Loucy (cell line): ENCODE data around the gene MBTD1.

Source experiments
- EZH2phosphoT487 ChIP-seq: fragments of 200-600 bp; IDR thresholded peaks from 2 replicates; pipeline ENCODE4 v1.6.1; 2018; ENCODE audit warnings: antibody characterized with exemption, mild to moderate bottlenecking, moderate library complexity, borderline replicate concordance
- TF ChIP-seq, protein P1 (sequence below): fragments of 200-600 bp; sonication (generic); conservative IDR thresholded peaks from 2 replicates; pipeline ENCODE4 v1.5.1; 2014; ENCODE audit warnings: mild to moderate bottlenecking, antibody characterized with exemption, low read length

DNA sequence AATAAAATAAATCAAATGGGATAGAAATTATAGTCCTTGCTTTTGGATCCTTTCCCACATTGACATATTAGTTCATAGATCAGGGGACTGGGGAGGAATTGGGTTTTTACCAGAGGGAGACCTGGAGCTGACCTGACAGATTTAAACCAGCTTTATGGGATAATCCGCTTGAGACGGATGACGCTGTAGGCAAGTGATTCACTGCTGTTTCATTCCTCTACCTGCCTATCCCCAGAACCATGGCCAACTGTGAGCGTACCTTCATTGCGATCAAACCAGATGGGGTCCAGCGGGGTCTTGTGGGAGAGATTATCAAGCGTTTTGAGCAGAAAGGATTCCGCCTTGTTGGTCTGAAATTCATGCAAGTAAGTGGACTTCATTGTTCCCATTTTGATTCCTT is 104.4 kb downstream of the MBTD1 start:
- TF ChIP-seq, protein P1, sequence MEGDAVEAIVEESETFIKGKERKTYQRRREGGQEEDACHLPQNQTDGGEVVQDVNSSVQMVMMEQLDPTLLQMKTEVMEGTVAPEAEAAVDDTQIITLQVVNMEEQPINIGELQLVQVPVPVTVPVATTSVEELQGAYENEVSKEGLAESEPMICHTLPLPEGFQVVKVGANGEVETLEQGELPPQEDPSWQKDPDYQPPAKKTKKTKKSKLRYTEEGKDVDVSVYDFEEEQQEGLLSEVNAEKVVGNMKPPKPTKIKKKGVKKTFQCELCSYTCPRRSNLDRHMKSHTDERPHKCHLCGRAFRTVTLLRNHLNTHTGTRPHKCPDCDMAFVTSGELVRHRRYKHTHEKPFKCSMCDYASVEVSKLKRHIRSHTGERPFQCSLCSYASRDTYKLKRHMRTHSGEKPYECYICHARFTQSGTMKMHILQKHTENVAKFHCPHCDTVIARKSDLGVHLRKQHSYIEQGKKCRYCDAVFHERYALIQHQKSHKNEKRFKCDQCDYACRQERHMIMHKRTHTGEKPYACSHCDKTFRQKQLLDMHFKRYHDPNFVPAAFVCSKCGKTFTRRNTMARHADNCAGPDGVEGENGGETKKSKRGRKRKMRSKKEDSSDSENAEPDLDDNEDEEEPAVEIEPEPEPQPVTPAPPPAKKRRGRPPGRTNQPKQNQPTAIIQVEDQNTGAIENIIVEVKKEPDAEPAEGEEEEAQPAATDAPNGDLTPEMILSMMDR = no peak
- no peak for TF ChIP-seq EZH2phosphoT487
